GM21723 (cell line): ENCODE results near the gene LAMA2.
"Not testable (repeated sequence)": the region's sequence is repeated elsewhere in the genome, so short reads cannot be mapped to it uniquely, and the experiment has no call there.

ENCODE experiments used
- ATAC-seq: cut with Tn5 transposase; IDR thresholded peaks from one replicate; pipeline ENCODE4 v1.9.1; 2021; ENCODE audit warnings: mild to moderate bottlenecking, moderate library complexity; ENCODE audit not compliant: unreplicated experiment

Gene LAMA2

GRCh38 chr6:129006724-129007514, 124.0 kb downstream of the LAMA2 start:
- ATAC-seq, result no peak

GRCh38 chr6:129007701-129008373, 124.9 kb downstream of the LAMA2 start:
- ATAC-seq, result no peak

GRCh38 chr6:129008591-129008990, 125.7 kb downstream of the LAMA2 start:
- no peak for ATAC-seq

- ATAC-seq, result no peak
Observed at GRCh38 chr6:129009851-129010250, 126.9 kb downstream of the LAMA2 start.

GRCh38 chr6:129014302-129014701, 131.4 kb downstream of the LAMA2 start:
- no peak for ATAC-seq

- no peak for ATAC-seq
Observed at GRCh38 chr6:129015721-129016120, 132.8 kb downstream of the LAMA2 start.

GRCh38 chr6:129016844-129017243, 133.9 kb downstream of the LAMA2 start:
- ATAC-seq, result no peak

- no peak for ATAC-seq
Observed at GRCh38 chr6:129022011-129022553, 139.1 kb downstream of the LAMA2 start.

GRCh38 chr6:129026601-129027000, 143.7 kb downstream of the LAMA2 start:
- no peak for ATAC-seq

- no peak for ATAC-seq
Observed at GRCh38 chr6:129029778-129030177, 146.8 kb downstream of the LAMA2 start.

GRCh38 chr6:129030215-129030614, 147.3 kb downstream of the LAMA2 start:
- no peak for ATAC-seq

- no peak for ATAC-seq
Observed at GRCh38 chr6:129031051-129031599, 148.2 kb downstream of the LAMA2 start.

- ATAC-seq, result no peak
Observed at GRCh38 chr6:129032602-129033001, 149.7 kb downstream of the LAMA2 start.

- no peak for ATAC-seq
Observed at GRCh38 chr6:129033180-129033579, 150.2 kb downstream of the LAMA2 start.

GRCh38 chr6:129033581-129033980, 150.6 kb downstream of the LAMA2 start:
- no peak for ATAC-seq

GRCh38 chr6:129041563-129041962, 158.6 kb downstream of the LAMA2 start:
- no peak for ATAC-seq

- no peak for ATAC-seq
Observed at GRCh38 chr6:129046526-129046925, 163.6 kb downstream of the LAMA2 start.

GRCh38 chr6:129047834-129048233, 164.9 kb downstream of the LAMA2 start:
- ATAC-seq, result no peak

GRCh38 chr6:129050086-129050485, 167.1 kb downstream of the LAMA2 start:
- no peak for ATAC-seq

GRCh38 chr6:129053143-129053542, 170.2 kb downstream of the LAMA2 start:
- ATAC-seq, result not testable (repeated sequence)

GRCh38 chr6:129055796-129056195, 172.9 kb downstream of the LAMA2 start:
- ATAC-seq, result no peak

GRCh38 chr6:129059650-129060049, 176.7 kb downstream of the LAMA2 start:
- no peak for ATAC-seq
